ENCODE data around the gene CSDE1.

CSDE1 gene

GRCh38 chr1:114720492-114720891 is 37.3 kb downstream of the CSDE1 start:
- WGBS (ENCODE audit: insufficient coverage) = 100% methylated on average over 3 of the region's 4 CpGs
- no peak overlapping the region for H3K4me3 ChIP-seq (ENCODE audit: control insufficient read depth in 1 of 7, extremely low read depth in 1 of 7, insufficient read depth in 4 of 7, low read depth in 2 of 7, low read length in 6 of 7)
- H3K4me1 ChIP-seq (ENCODE audit: control extremely low read depth in 1 of 4, control insufficient read depth in 4 of 4, insufficient read depth in 4 of 4, low read length in 3 of 4) = peaks cover 4 to 11% (median 5%) of the 10 kb centered on the region in 4 experiments
- no peaks in the 10 kb centered on the region for H3K9me3 ChIP-seq (ENCODE audit: control extremely low read depth in 1 of 5, control insufficient read depth in 4 of 5, insufficient read depth in 2 of 5, low read depth in 1 of 5, low read length in 4 of 5)
- H3K27ac ChIP-seq (ENCODE audit: insufficient read depth in 1 of 2, low read depth in 1 of 2, low read length in 2 of 2, poor library complexity in 1 of 2, severe bottlenecking in 2 of 2) = no peak overlapping the region
- DNase-seq = no peak
- ChIA-PET CTCF (interaction anchor here (1.0 to 2.0 kb wide), 3 partner anchors 31 to 384 kb away, joined by 3 to 5 read pairs (median 3); no protein-coding TSS in a partner anchor), POLR2A (no interaction called here)
- H3K36me3 ChIP-seq (ENCODE audit: control insufficient read depth in 4 of 4, insufficient read depth in 4 of 4, low read length in 3 of 4) = peaks cover 27 to 79% (median 66%) of the 10 kb centered on the region in 4 experiments
- H3K27me3 ChIP-seq (replicated peaks in 2 of 5; ENCODE audit: control insufficient read depth in 4 of 5, insufficient read depth in 5 of 5, low read length in 4 of 5) = no peaks in the 10 kb centered on the region

GRCh38 chr1:114719424-114719787 is 38.4 kb downstream of the CSDE1 start:
- CTCF ChIA-PET = interaction anchor here (0.6 to 2.0 kb wide), 5 partner anchors 9 to 385 kb away, joined by 3 to 5 read pairs (median 3); no protein-coding TSS in a partner anchor
- H3K4me3 ChIP-seq (ENCODE audit: control insufficient read depth in 1 of 7, extremely low read depth in 1 of 7, insufficient read depth in 4 of 7, low read depth in 2 of 7, low read length in 6 of 7) = no peak overlapping the region
- DNase-seq = no peak
- peaks cover 6 to 14% (median 8%) of the 10 kb centered on the region in 4 experiments for H3K4me1 ChIP-seq (ENCODE audit: control extremely low read depth in 1 of 4, control insufficient read depth in 4 of 4, insufficient read depth in 4 of 4, low read length in 3 of 4)
- H3K9me3 ChIP-seq (ENCODE audit: control extremely low read depth in 1 of 5, control insufficient read depth in 4 of 5, insufficient read depth in 2 of 5, low read depth in 1 of 5, low read length in 4 of 5) = no peaks in the 10 kb centered on the region
- no peak overlapping the region for H3K27ac ChIP-seq (ENCODE audit: insufficient read depth in 1 of 2, low read depth in 1 of 2, low read length in 2 of 2, poor library complexity in 1 of 2, severe bottlenecking in 2 of 2)
- 100% methylated on average over 3 of the region's 3 CpGs for WGBS (ENCODE audit: insufficient coverage)
- POLR2A ChIA-PET = no interaction called here
- H3K27me3 ChIP-seq (replicated peaks in 2 of 5; ENCODE audit: control insufficient read depth in 4 of 5, insufficient read depth in 5 of 5, low read length in 4 of 5) = no peaks in the 10 kb centered on the region
- peaks cover 20 to 68% (median 56%) of the 10 kb centered on the region in 4 experiments for H3K36me3 ChIP-seq (ENCODE audit: control insufficient read depth in 4 of 4, insufficient read depth in 4 of 4, low read length in 3 of 4)

- H3K9me3 ChIP-seq (ENCODE audit: control extremely low read depth in 1 of 5, control insufficient read depth in 4 of 5, insufficient read depth in 2 of 5, low read depth in 1 of 5, low read length in 4 of 5) = no peaks in the 10 kb centered on the region
- 99% methylated on average over 7 of the region's 11 CpGs for WGBS (ENCODE audit: insufficient coverage)
- ChIA-PET CTCF (interaction anchor here (0.6 to 2.0 kb wide), 3 partner anchors 34 to 368 kb away, joined by 3 to 5 read pairs (median 3); no protein-coding TSS in a partner anchor), POLR2A (no interaction called here)
- peaks cover 20 to 62% (median 53%) of the 10 kb centered on the region in 4 experiments for H3K36me3 ChIP-seq (ENCODE audit: control insufficient read depth in 4 of 4, insufficient read depth in 4 of 4, low read length in 3 of 4)
- peaks cover 6 to 14% (median 8%) of the 10 kb centered on the region in 4 experiments for H3K4me1 ChIP-seq (ENCODE audit: control extremely low read depth in 1 of 4, control insufficient read depth in 4 of 4, insufficient read depth in 4 of 4, low read length in 3 of 4)
- no peak for DNase-seq
- H3K27me3 ChIP-seq (replicated peaks in 2 of 5; ENCODE audit: control insufficient read depth in 4 of 5, insufficient read depth in 5 of 5, low read length in 4 of 5) = no peaks in the 10 kb centered on the region
- no peak overlapping the region for H3K27ac ChIP-seq (ENCODE audit: insufficient read depth in 1 of 2, low read depth in 1 of 2, low read length in 2 of 2, poor library complexity in 1 of 2, severe bottlenecking in 2 of 2)
- no peak overlapping the region for H3K4me3 ChIP-seq (ENCODE audit: control insufficient read depth in 1 of 7, extremely low read depth in 1 of 7, insufficient read depth in 4 of 7, low read depth in 2 of 7, low read length in 6 of 7)
Measured at GRCh38 chr1:114718661-114719423, 38.9 kb downstream of the CSDE1 start.

GRCh38 chr1:114716304-114717170 is 41.2 kb downstream of the CSDE1 start, which contains the start of gene NRAS:
TSS of gene NRAS (minus strand) at chr1:114716771. CDS start at chr1:114716160, 611 bp downstream.
- Histone ChIP-seq H3K27me3 (replicated peaks in 2 of 5; ENCODE audit: control insufficient read depth in 4 of 5, insufficient read depth in 5 of 5, low read length in 4 of 5) (no peaks in the 10 kb centered on the region), H3K9me3 (ENCODE audit: control extremely low read depth in 1 of 5, control insufficient read depth in 4 of 5, insufficient read depth in 2 of 5, low read depth in 1 of 5, low read length in 4 of 5) (no peaks in the 10 kb centered on the region), H3K27ac (ENCODE audit: insufficient read depth in 1 of 2, low read depth in 1 of 2, low read length in 2 of 2, poor library complexity in 1 of 2, severe bottlenecking in 2 of 2) (peak within 1 kb of the TSS; percentile 99 to 100), H3K36me3 (ENCODE audit: control insufficient read depth in 4 of 4, insufficient read depth in 4 of 4, low read length in 3 of 4) (peaks cover 24 to 61% (median 49%) of the 10 kb centered on the region in 4 experiments), H3K4me1 (ENCODE audit: control extremely low read depth in 1 of 4, control insufficient read depth in 4 of 4, insufficient read depth in 4 of 4, low read length in 3 of 4) (peaks cover 6 to 14% (median 8%) of the 10 kb centered on the region in 4 experiments), H3K4me3 (ENCODE audit: control insufficient read depth in 1 of 7, extremely low read depth in 1 of 7, insufficient read depth in 4 of 7, low read depth in 2 of 7, low read length in 6 of 7) (peak within 1 kb of the TSS; percentile 75 to 96 (median 93))
- POLR2A ChIA-PET = interaction anchor here (1.2 kb wide), 1 partner anchor 11 kb away, joined by 3 read pairs; no protein-coding TSS in a partner anchor
- DNase-seq = peak; percentile 94 to 96 (median 96)
- CTCF ChIA-PET = interaction anchor here (1.1 to 2.5 kb wide), 6 partner anchors 10 to 45 kb away, joined by 3 to 6 read pairs (median 4); no protein-coding TSS in a partner anchor
- 0% methylated on average over 24 of the region's 38 CpGs for WGBS (ENCODE audit: insufficient coverage)

GRCh38 chr1:114715952-114716303 is 41.9 kb downstream of the CSDE1 start:
- Histone ChIP-seq H3K4me1 (ENCODE audit: control extremely low read depth in 1 of 4, control insufficient read depth in 4 of 4, insufficient read depth in 4 of 4, low read length in 3 of 4) (peaks cover 6 to 14% (median 8%) of the 10 kb centered on the region in 4 experiments), H3K27me3 (replicated peaks in 2 of 5; ENCODE audit: control insufficient read depth in 4 of 5, insufficient read depth in 5 of 5, low read length in 4 of 5) (no peaks in the 10 kb centered on the region), H3K27ac (ENCODE audit: insufficient read depth in 1 of 2, low read depth in 1 of 2, low read length in 2 of 2, poor library complexity in 1 of 2, severe bottlenecking in 2 of 2) (peak overlapping the region; percentile 99 to 100), H3K4me3 (ENCODE audit: control insufficient read depth in 1 of 7, extremely low read depth in 1 of 7, insufficient read depth in 4 of 7, low read depth in 2 of 7, low read length in 6 of 7) (peak overlapping the region; percentile 75 to 96 (median 93)), H3K9me3 (ENCODE audit: control extremely low read depth in 1 of 5, control insufficient read depth in 4 of 5, insufficient read depth in 2 of 5, low read depth in 1 of 5, low read length in 4 of 5) (no peaks in the 10 kb centered on the region), H3K36me3 (ENCODE audit: control insufficient read depth in 4 of 4, insufficient read depth in 4 of 4, low read length in 3 of 4) (peaks cover 21 to 57% (median 45%) of the 10 kb centered on the region in 4 experiments)
- CTCF ChIA-PET = interaction anchor here (1.1 to 2.5 kb wide), 6 partner anchors 9 to 45 kb away, joined by 3 to 6 read pairs (median 4); no protein-coding TSS in a partner anchor
- no peak for DNase-seq
- 54% methylated on average over 4 of the region's 4 CpGs for WGBS (ENCODE audit: insufficient coverage)
- POLR2A ChIA-PET = interaction anchor here (1.2 kb wide), 1 partner anchor 12 kb away, joined by 3 read pairs; no protein-coding TSS in a partner anchor

- H3K27ac ChIP-seq (ENCODE audit: insufficient read depth in 1 of 2, low read depth in 1 of 2, low read length in 2 of 2, poor library complexity in 1 of 2, severe bottlenecking in 2 of 2) = no peak overlapping the region
- H3K36me3 ChIP-seq (ENCODE audit: control insufficient read depth in 4 of 4, insufficient read depth in 4 of 4, low read length in 3 of 4) = peaks cover 21 to 47% (median 34%) of the 10 kb centered on the region in 4 experiments
- no peak overlapping the region for H3K4me3 ChIP-seq (ENCODE audit: control insufficient read depth in 1 of 7, extremely low read depth in 1 of 7, insufficient read depth in 4 of 7, low read depth in 2 of 7, low read length in 6 of 7)
- WGBS (ENCODE audit: insufficient coverage) = 96% methylated on average over 3 of the region's 4 CpGs
- no peak for DNase-seq
- H3K27me3 ChIP-seq (replicated peaks in 2 of 5; ENCODE audit: control insufficient read depth in 4 of 5, insufficient read depth in 5 of 5, low read length in 4 of 5) = no peaks in the 10 kb centered on the region
- peaks cover 6 to 14% (median 8%) of the 10 kb centered on the region in 4 experiments for H3K4me1 ChIP-seq (ENCODE audit: control extremely low read depth in 1 of 4, control insufficient read depth in 4 of 4, insufficient read depth in 4 of 4, low read length in 3 of 4)
- no peaks in the 10 kb centered on the region for H3K9me3 ChIP-seq (ENCODE audit: control extremely low read depth in 1 of 5, control insufficient read depth in 4 of 5, insufficient read depth in 2 of 5, low read depth in 1 of 5, low read length in 4 of 5)
- ChIA-PET POLR2A (interaction anchor here (0.7 kb wide), 1 partner anchor 32 kb away, joined by 3 read pairs; no protein-coding TSS in a partner anchor), CTCF (interaction anchor here (1.7 to 2.1 kb wide), 2 partner anchors 9 to 41 kb away, joined by 7 to 8 read pairs; no protein-coding TSS in a partner anchor)
Measured at GRCh38 chr1:114712977-114713376, 44.8 kb downstream of the CSDE1 start.
